Fibroblast of the aortic adventitia (primary cell): ENCODE results near the gene OR10K1. TPM values are rescaled to one million over a fixed set of nuclear protein-coding genes. Genes with fewer than 3 reads are reported as not detected.
"Not testable (repeated sequence)": the region's sequence is repeated elsewhere in the genome, so short reads cannot be mapped to it uniquely, and the experiment has no call there.

Experiments used
- DNase-seq: peaks from one replicate; pipeline ENCODE4 v3.0.0-alpha.2; 2010; ENCODE audit warnings: low read depth
- H3K4me3 ChIP-seq: 2 replicates; pipeline ENCODE4 v1.5.1; 2011; ENCODE audit warnings: low read depth, mild to moderate bottlenecking, control low read depth, low read length, moderate library complexity
- total RNA-seq: library from RNA; depleted of rRNA; stranded (reverse); fragments of >200 nt; gene quantifications from 2 replicates; pipeline ENCODE4 v1.2.3, GENCODE V29; 2012; ENCODE audit warnings: low replicate concordance
- TF ChIP-seq, protein P1 (sequence below): IDR thresholded peaks from 2 replicates; pipeline ENCODE4 v1.5.1; 2011; ENCODE audit warnings: mild to moderate bottlenecking, low read length, control low read depth, inconsistent platforms; ENCODE audit not compliant: insufficient read depth

Gene OR10K1
- not detected in 2 replicates for total RNA-seq

GRCh38 chr1:158461534-158461933 is at the start of gene OR10K1:
Gene OR10K1, plus strand, starts transcription at chr1:158461834. Its CDS starts 3,728 bp downstream, at chr1:158465562.
- no peak within 1 kb of the TSS for H3K4me3 ChIP-seq
- TF ChIP-seq, protein P1, sequence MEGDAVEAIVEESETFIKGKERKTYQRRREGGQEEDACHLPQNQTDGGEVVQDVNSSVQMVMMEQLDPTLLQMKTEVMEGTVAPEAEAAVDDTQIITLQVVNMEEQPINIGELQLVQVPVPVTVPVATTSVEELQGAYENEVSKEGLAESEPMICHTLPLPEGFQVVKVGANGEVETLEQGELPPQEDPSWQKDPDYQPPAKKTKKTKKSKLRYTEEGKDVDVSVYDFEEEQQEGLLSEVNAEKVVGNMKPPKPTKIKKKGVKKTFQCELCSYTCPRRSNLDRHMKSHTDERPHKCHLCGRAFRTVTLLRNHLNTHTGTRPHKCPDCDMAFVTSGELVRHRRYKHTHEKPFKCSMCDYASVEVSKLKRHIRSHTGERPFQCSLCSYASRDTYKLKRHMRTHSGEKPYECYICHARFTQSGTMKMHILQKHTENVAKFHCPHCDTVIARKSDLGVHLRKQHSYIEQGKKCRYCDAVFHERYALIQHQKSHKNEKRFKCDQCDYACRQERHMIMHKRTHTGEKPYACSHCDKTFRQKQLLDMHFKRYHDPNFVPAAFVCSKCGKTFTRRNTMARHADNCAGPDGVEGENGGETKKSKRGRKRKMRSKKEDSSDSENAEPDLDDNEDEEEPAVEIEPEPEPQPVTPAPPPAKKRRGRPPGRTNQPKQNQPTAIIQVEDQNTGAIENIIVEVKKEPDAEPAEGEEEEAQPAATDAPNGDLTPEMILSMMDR = no peak
- no peak for DNase-seq

DNA sequence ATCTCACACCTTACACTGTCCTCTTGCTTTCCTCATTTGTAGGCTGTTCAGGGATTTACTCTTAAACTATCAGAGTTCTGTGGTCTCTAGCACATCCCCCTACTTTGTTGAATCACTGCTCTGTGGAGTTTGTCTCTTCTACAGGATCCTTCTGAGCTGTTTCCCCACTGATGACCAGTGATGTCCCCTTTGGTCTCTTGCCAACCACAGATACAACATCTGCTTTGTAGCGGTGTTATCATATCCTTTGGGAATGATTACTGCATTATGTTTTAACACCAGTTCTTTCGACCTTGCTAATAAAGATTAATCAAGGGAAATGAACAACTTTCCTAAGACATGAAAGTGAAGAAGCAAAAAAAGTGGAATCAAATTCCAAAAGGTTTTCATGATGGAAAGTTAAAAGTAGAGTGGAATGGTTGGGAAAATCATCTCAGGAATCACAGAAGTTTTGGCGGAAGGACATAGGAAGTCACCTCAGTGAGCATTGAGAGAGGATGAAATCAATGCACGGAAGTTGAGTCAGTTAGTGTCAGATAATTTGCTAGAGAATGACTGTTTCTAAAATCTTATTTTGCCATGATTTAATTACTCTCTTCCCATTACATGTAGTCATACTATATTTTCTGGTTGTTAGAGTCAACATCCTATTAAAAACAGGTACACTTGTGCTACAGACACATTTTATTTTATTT is 46.8 kb upstream of the OR10K1 start:
- TF ChIP-seq, protein P1 = no peak
- H3K4me3 ChIP-seq = no peak overlapping the region
- no peak for DNase-seq

DNA sequence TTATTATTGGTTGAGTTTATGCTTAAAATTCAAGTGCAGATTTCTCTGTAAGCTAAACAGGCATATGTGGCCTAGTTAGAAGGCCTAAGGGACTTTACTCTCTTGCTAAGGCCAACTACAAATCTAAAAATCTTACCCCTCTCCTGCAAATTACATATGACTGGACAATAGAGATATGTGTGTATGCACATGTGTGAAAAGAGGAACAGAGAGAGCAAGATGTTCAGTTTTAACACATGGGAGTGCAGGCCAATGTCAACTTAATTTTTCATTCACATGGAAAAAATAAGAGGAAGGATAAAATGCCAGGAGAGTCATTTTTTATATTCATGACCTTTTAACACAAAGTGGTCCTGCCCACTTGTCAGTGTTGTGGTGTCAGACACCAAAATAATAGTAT is 44.0 kb upstream of the OR10K1 start:
- DNase-seq = no peak
- TF ChIP-seq, protein P1 = no peak
- no peak overlapping the region for H3K4me3 ChIP-seq

DNA sequence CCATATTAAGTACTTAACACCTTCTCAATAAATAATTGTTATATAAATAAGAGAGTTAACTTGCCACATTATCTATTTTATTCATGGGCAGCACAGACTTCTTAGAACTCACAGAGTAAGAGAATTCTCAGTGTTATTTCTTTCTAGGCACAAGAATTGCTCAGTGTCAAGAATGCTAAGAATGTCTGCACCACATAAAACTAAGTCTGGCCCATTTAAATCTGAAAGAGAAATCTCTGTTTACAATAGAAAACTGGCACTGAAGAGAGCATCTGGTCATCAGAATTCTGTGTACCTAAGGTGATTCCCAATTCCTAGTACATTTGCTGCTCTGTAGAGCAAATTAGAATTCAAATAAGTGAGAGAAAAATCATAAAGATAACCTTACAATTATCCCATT is 39.4 kb upstream of the OR10K1 start:
- no peak for DNase-seq
- TF ChIP-seq, protein P1 = no peak
- H3K4me3 ChIP-seq = no peak overlapping the region

DNA sequence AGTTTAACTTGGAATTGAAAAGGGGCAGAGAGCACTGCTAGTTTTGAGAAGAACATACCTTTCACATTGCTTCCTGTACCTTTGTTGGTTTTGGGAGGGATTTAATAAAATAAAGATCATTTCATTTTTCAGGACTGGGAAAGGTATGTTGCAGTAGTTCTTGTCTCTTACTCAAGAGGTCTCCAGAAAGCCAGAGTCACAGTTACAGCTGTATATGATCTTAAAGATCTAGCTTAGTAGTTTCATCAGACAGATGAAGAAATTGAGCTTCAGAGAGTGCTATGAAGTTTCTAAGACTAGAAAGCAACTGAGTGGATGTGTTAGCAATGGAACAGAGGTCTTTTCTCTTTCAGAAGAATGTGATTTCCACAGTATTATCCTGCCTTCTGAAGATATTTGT is 36.6 kb upstream of the OR10K1 start:
- no peak overlapping the region for H3K4me3 ChIP-seq
- no peak for DNase-seq
- TF ChIP-seq, protein P1 = no peak

DNA sequence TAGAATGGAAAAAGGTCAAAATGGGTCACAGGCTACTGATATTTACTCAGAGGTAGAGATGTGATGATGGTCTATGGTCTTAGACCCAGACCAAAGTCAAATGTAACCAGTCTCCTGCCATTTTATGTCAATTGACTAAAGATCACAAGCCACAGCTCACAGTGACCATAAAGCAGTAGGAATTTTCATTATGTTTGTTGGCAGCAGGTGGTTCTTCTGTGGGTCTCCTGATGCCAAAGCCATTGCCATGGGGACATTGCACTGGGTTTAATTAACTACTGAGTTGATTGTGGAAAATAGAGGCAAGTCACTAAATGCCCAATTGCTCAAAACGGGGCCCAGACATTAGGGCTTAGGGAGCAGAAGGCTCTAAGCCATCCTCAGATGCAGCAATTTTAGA is 35.5 kb upstream of the OR10K1 start, which contains the start of gene OR10K2:
OR10K2 (minus strand) TSS at position 101 of the 400 bp plus-strand sequence. CDS start 5,371 bp downstream, outside the sequence.
- TF ChIP-seq, protein P1 = no peak
- no peak within 1 kb of the TSS for H3K4me3 ChIP-seq
- DNase-seq = no peak

GRCh38 chr1:158430163-158430562 is 31.5 kb upstream of the OR10K1 start:
- not testable (repeated sequence) for DNase-seq, H3K4me3 ChIP-seq
